ENCODE measurements around the gene WNT7A.

The WNT7A gene

DNA sequence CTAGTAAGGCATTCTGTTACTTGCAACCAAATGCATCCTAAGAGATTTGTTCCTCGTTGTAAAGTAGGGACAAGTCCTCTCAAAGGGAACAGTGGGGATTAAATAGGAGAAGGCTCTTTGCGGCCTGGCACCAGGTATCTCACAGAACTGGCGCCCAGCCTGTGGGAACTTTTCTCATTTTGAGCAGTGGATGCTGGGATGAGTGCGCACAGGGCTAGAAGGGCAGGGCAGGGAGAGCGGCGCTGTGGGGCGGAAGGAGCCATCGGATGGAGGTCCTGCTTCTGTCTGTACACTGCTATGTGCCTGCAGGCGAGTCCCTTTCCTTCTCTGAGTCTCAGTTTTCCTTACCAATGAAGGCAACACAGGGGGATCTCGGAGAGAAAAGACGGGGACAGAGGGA lies 50.6 kb downstream of the WNT7A start:
- H3K36me3 ChIP-seq (ENCODE audit: insufficient read depth, low read length), result no peaks in the 10 kb centered on the region
- H3K9ac ChIP-seq (ENCODE audit: low read depth, low read length), result no peak overlapping the region
- H3K9me3 ChIP-seq (ENCODE audit: control insufficient read depth, insufficient read depth, low read length), result no peaks in the 10 kb centered on the region
- no peaks in the 10 kb centered on the region; the same call in 1 of the 2 replicates for H3K4me1 ChIP-seq (ENCODE audit: insufficient read depth, low read length)

DNA sequence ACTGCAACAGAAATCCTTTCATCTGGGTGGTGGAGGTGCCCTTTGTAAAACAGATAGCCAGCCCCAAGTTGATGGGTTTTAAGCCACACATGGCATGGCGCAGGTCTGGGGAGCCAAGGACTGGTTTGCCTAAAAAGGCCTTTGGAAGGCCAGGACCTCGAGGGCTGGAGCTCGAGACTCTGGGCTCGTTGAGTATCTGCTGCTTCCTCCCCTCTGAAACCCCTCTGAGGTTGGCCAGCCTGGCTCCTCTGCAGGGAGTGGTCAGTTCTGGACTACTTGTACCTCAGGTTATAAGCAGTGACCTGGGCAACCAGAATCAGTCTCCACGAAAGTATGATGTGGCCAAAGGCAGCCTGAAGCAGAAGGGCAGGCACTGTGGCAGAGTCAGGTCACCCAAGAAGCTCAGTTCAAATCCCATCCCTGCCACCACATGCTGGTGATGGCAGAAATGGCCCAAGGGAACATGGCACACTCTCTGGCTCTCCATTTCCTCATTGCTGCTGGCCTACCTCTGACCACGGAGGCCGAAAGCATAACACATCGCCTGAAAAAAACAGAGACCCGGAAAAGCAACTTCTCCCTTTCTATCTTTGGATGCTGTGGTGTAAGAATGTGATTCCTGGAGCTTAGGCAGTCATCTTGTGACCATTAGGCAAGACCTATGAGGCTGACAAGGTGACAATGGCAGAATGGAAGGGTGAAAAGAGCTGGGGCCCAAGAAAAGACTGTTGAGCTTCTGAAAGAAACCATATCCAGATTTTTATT lies 51.2 kb downstream of the WNT7A start:
- Histone ChIP-seq H3K36me3 (ENCODE audit: insufficient read depth, low read length) (no peaks in the 10 kb centered on the region), H3K4me1 (ENCODE audit: insufficient read depth, low read length) (no peaks in the 10 kb centered on the region; the same call in 1 of the 2 replicates), H3K9me3 (ENCODE audit: control insufficient read depth, insufficient read depth, low read length) (no peaks in the 10 kb centered on the region), H3K9ac (ENCODE audit: low read depth, low read length) (no peak overlapping the region)

DNA sequence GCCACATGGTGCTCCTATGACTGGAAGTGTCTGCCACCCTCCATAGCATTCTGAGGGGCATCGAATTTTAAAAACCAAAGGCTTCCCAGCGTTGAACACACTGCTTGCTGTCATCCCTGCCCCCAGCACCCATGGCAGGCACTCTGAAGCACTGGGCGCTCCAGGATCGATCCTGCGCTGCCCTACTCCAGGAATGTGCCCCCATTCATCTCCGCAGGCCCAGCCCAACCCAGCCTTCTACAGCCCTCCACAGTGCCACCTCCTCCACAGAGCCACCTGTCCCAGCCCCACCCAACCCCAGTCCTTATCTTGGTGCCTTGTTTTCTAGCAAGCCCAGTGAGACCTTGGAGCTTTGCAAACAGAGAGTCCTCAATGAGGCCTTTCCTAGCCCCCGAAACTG lies 52.2 kb downstream of the WNT7A start:
- Histone ChIP-seq H3K9me3 (ENCODE audit: control insufficient read depth, insufficient read depth, low read length) (no peaks in the 10 kb centered on the region), H3K9ac (ENCODE audit: low read depth, low read length) (no peak overlapping the region), H3K4me1 (ENCODE audit: insufficient read depth, low read length) (no peaks in the 10 kb centered on the region; the same call in 1 of the 2 replicates), H3K36me3 (ENCODE audit: insufficient read depth, low read length) (no peaks in the 10 kb centered on the region)

DNA sequence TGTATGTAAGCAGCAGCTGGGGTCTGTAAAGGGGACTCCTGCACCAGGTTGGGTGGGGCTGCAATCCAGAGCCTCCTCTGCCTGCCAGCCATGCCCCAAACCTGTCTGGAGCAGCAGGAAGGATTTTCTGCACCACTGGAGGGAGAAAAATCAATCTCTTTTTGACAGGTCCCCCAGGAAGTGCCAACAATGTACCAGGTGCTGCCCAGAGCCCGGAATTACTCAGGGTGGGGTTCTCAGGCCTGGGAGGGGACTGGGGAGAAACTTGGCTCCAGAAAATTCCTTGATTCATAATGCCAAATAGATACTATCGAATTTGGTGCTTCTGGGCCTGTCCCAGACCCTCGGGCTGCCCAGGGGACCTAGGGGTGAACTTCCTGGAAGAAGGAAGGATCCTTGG lies 52.6 kb downstream of the WNT7A start:
- Histone ChIP-seq H3K36me3 (ENCODE audit: insufficient read depth, low read length) (no peaks in the 10 kb centered on the region), H3K4me1 (ENCODE audit: insufficient read depth, low read length) (no peaks in the 10 kb centered on the region; the same call in 1 of the 2 replicates), H3K9me3 (ENCODE audit: control insufficient read depth, insufficient read depth, low read length) (no peaks in the 10 kb centered on the region), H3K9ac (ENCODE audit: low read depth, low read length) (no peak overlapping the region)

DNA sequence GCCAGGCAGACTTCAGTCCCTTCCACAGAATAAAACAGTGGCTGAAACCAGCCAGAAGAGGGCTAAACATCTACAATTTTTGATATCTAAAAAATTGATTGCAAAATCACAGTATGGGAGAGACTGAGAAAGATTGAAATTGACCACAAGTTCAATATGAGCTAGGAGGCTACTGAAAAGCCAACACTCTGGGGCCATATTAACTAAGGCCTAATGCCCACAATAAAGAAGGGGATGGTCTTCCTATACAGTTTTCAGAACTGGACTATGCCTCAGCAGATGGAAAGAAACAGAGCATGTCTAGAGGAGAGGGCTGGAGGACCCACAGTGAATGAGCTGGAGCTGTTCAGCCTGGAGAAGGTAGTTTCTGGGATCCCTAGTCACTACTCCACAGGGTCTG lies 53.2 kb downstream of the WNT7A start:
- H3K4me1 ChIP-seq (ENCODE audit: insufficient read depth, low read length), result no peaks in the 10 kb centered on the region; the same call in 1 of the 2 replicates
- no peaks in the 10 kb centered on the region for H3K36me3 ChIP-seq (ENCODE audit: insufficient read depth, low read length)
- no peak overlapping the region for H3K9ac ChIP-seq (ENCODE audit: low read depth, low read length)
- no peaks in the 10 kb centered on the region for H3K9me3 ChIP-seq (ENCODE audit: control insufficient read depth, insufficient read depth, low read length)

DNA sequence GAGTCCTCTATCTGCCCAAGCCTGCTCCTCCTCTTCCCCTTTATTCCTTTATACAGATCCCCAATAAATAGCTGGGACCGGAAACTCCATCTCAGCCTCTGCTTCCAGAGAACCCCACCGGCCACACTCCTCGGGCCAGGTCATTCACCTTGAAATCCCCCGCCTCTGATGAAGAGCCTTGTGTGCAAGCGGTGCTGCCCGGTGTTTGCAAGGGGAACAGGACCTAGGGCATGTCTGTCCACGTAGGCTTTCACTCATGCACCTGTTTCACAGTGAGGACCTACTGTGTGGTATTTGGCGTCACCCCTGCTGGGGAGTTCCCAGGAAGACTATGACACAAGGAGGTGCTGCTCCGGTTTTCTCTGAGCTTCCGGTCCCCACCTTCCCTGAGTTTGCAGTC lies 54.0 kb downstream of the WNT7A start:
- no peaks in the 10 kb centered on the region for H3K9me3 ChIP-seq (ENCODE audit: control insufficient read depth, insufficient read depth, low read length)
- H3K36me3 ChIP-seq (ENCODE audit: insufficient read depth, low read length), result no peaks in the 10 kb centered on the region
- no peak overlapping the region for H3K9ac ChIP-seq (ENCODE audit: low read depth, low read length)
- no peaks in the 10 kb centered on the region; the same call in 1 of the 2 replicates for H3K4me1 ChIP-seq (ENCODE audit: insufficient read depth, low read length)

DNA sequence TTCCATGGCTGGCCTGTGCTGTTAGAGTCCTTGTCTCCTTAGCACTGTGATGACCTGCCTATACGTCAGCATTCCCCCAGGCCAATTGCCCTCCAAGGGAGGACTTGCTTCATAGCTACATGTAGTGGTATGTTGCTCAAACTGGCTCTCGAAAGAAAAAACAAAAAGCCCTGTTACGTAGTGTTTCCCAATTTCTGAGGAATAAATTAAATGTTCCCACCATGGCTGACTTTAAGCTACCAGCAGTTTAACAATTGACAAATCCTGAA lies 54.6 kb downstream of the WNT7A start:
- Histone ChIP-seq H3K4me1 (ENCODE audit: insufficient read depth, low read length) (no peaks in the 10 kb centered on the region; the same call in 1 of the 2 replicates), H3K36me3 (ENCODE audit: insufficient read depth, low read length) (no peaks in the 10 kb centered on the region), H3K9me3 (ENCODE audit: control insufficient read depth, insufficient read depth, low read length) (no peaks in the 10 kb centered on the region), H3K9ac (ENCODE audit: low read depth, low read length) (no peak overlapping the region)

DNA sequence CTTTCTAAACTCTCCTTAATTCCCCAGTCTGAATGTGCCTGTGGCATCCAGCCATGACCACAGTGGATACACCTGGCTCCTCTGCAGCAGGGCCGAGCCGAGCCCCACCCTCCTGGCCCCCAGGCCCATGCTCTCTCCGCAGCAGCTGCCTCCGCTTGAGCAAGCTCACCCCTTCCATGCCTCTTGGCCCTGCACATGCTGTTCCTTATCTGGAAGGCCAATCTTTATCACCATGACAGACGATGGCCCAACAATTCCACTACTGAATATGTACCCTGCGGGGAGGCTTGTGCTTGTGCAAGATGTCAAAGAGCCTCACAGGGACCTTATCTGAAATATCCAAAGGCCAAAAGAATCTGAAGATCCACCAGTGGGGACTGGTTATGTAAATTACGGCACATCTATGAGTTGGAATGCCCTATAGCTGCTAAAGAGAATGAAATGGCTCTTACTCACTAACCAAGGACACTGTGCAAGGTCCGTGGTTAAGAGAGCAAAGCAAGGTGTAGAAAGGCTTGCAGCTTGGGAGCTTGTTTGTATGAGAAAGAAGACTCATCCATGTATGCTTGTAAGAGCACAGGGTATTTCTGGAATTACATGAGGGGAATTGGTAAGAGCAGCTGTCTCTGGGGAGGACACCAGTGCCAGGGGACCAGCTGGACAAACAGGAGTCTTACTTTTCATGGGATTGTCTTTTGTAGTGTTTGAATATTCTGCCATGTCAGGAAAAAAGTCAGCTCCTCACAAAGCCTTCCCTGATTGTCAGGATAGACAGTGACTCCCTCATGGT lies 55.2 kb downstream of the WNT7A start:
- no peaks in the 10 kb centered on the region; the same call in 1 of the 2 replicates for H3K4me1 ChIP-seq (ENCODE audit: insufficient read depth, low read length)
- H3K9me3 ChIP-seq (ENCODE audit: control insufficient read depth, insufficient read depth, low read length), result no peaks in the 10 kb centered on the region
- no peaks in the 10 kb centered on the region for H3K36me3 ChIP-seq (ENCODE audit: insufficient read depth, low read length)
- no peak overlapping the region for H3K9ac ChIP-seq (ENCODE audit: low read depth, low read length)

DNA sequence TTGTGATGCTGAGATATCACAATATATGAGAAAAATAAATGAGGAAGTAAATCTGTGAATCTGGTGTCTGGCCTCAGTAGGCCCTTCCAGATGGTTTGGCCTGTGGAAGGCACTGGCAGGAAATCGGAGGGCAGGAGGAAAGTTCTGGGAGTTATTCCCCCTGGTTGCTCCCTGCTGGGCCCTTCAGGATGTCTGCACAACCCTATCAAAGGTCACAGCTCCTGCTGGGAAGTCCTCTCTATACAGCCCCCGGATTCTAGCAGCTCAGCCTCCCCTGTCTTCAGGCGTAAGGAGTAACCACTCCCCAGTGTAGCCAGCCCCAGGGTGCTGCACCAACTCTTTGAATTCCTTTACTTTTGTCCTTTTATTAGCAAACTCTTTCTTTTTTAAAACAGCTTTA lies 56.2 kb downstream of the WNT7A start:
- Histone ChIP-seq H3K36me3 (ENCODE audit: insufficient read depth, low read length) (no peaks in the 10 kb centered on the region), H3K9ac (ENCODE audit: low read depth, low read length) (no peak overlapping the region), H3K9me3 (ENCODE audit: control insufficient read depth, insufficient read depth, low read length) (no peaks in the 10 kb centered on the region), H3K4me1 (ENCODE audit: insufficient read depth, low read length) (no peaks in the 10 kb centered on the region; the same call in 1 of the 2 replicates)

DNA sequence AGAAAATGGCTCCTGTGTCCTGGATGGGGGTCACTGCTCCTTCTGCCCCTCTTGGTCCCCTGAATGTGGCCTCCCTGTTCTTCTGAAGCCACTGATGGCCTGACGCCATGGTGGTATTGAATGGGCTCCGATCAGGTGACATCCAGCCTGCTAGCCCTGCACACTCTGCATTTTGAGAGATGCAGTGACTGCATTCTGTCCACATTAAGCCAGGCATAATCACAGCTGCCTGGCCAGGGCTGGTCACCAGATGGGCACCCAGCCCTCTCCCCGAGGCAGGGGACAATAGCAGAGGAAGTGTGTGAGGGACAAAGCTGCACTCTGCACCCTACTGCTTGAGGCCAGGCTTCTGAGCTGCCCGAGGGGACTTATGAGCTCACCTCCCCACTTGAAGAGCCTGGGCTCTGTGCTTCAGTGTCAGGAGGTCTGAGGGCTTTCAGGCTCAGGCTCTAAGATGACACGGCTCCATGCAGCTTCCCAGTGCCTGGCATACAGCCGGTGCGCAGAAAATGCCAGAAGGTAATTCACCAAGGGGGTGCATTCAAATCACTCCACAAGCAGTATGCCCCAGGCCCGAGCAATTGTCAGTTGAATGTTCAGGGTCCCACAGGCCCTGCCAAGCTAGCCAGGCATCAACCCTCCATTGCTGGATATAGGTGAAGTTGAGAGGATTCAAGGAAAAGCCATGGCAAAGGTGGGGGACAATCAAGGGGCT lies 56.8 kb downstream of the WNT7A start:
- H3K9me3 ChIP-seq (ENCODE audit: control insufficient read depth, insufficient read depth, low read length), result no peaks in the 10 kb centered on the region
- no peaks in the 10 kb centered on the region; the same call in 1 of the 2 replicates for H3K4me1 ChIP-seq (ENCODE audit: insufficient read depth, low read length)
- no peak overlapping the region for H3K9ac ChIP-seq (ENCODE audit: low read depth, low read length)

DNA sequence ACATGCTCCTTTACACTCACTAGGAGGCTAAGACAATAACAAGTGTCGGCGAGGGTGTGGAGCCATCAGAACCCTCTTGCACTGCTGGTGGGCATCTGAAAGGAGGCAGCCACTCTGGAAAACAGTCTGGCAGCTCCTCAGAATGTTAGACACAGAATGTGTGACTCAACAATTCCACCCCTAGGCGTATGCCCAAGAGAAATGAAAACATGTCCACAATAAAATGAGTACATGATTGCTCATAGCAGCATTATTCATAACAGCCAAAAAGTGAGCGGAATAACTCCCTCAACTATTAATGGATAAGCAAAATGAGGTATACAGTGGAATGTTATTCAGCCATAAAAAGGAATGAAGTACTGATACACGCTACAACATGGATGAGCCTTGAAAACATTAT lies 57.8 kb downstream of the WNT7A start:
- Histone ChIP-seq H3K4me1 (ENCODE audit: insufficient read depth, low read length) (no peaks in the 10 kb centered on the region; the same call in 1 of the 2 replicates), H3K9me3 (ENCODE audit: control insufficient read depth, insufficient read depth, low read length) (0 out of 2 replicates have a peak, but pooled peaks cover 5% of the 10 kb centered on the region), H3K9ac (ENCODE audit: low read depth, low read length) (no peak overlapping the region), H3K36me3 (ENCODE audit: insufficient read depth, low read length) (no peaks in the 10 kb centered on the region; the same call in 1 of the 2 replicates)

More for the DNA sequence above, 56.8 kb downstream of the WNT7A start:
- H3K36me3 ChIP-seq (ENCODE audit: insufficient read depth, low read length), result no peaks in the 10 kb centered on the region; the same call in 1 of the 2 replicates

DNA sequence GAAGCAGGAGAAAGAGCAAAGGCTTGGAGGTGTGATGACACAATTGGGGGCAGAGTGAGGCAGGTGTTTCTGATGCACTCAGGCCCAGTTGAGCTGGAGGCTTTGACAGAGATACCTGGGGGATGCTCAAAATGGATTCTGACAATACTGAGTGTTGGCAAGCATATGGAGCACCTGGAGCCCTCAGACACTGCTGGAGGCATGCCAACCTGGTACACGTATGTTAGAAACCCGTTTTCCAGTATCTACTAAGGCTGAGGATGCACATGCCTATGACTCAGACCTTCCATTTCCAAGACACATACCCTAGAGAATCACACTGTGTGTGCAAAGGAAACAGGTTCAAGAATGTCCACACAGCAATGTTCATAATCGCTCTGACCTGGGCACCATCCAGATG lies 58.7 kb downstream of the WNT7A start:
- no peaks in the 10 kb centered on the region; the same call in 1 of the 2 replicates for H3K36me3 ChIP-seq (ENCODE audit: insufficient read depth, low read length)
- no peaks in the 10 kb centered on the region; the same call in 1 of the 2 replicates for H3K4me1 ChIP-seq (ENCODE audit: insufficient read depth, low read length)
- no peak overlapping the region for H3K9ac ChIP-seq (ENCODE audit: low read depth, low read length)
- H3K9me3 ChIP-seq (ENCODE audit: control insufficient read depth, insufficient read depth, low read length), result 0 out of 2 replicates have a peak, but pooled peaks cover 7% of the 10 kb centered on the region

DNA sequence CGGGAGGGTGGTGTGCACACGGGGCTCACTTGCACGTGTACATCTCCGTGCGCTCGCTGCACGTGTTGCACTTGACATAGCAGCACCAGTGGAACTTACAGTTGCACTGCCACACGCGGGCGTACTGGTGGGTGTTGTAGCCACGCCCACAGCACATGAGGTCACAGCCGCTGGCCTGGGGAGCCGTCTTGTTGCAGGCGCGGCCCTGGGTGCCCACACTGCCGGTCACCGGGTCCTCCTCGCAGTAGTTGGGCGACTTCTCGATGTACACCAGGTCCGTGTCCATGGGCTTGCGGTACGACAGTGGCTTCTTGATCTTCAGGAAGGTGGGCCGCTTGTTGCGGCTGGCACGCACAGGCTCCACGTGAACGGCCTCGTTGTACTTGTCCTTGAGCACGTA lies 61.0 kb downstream of the WNT7A start:
- no peaks in the 10 kb centered on the region; the same call in 1 of the 2 replicates for H3K36me3 ChIP-seq (ENCODE audit: insufficient read depth, low read length)
- peaks cover 26% of the 10 kb centered on the region for H3K9me3 ChIP-seq (ENCODE audit: control insufficient read depth, insufficient read depth, low read length)
- H3K4me1 ChIP-seq (ENCODE audit: insufficient read depth, low read length), result no peaks in the 10 kb centered on the region
- no peak overlapping the region for H3K9ac ChIP-seq (ENCODE audit: low read depth, low read length)

DNA sequence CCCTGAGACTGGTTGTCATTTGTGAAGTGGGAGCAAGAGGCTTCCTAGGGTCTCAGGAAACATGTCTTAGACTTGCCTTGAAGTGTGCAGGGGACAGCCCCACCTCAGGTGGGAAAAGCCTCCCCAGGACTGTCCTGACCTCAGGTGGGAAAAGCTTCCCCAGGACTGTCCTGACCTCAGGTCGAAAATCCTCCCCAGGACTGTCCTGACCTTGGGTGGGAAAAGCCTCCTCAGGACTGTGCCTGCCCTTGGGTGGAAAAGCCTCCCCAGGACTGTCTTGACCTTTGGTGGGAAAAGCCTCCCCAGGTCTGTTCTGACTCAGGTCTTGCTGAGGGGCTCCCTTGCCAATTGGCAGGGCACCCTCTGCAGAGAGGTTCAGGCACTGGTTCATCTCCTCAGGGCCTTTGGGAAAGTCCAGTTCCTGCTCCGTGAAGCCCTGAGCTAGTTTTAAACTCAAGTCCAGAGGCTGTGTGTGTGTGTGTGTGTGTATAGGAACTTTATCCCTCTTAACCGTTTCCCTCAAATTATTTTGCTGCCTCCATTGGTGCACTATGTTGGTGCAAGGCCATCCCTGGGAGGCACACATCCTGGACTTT lies 64.7 kb downstream of the WNT7A start:
- Histone ChIP-seq H3K9ac (ENCODE audit: low read depth, low read length) (no peak overlapping the region), H3K9me3 (ENCODE audit: control insufficient read depth, insufficient read depth, low read length) (peaks cover 33% of the 10 kb centered on the region), H3K4me1 (ENCODE audit: insufficient read depth, low read length) (no peaks in the 10 kb centered on the region), H3K36me3 (ENCODE audit: insufficient read depth, low read length) (no peaks in the 10 kb centered on the region; the same call in 1 of the 2 replicates)

Measured in ES-I3 (cell line).